ENCODE results near the gene TNIK. TPM values are rescaled to one million over a fixed set of nuclear protein-coding genes. Genes with fewer than 3 reads are reported as not detected.

The TNIK gene
- total and polyA plus RNA-seq, 2 experiments from 2014 or later, result 14.6 to 34.3 TPM

DNA sequence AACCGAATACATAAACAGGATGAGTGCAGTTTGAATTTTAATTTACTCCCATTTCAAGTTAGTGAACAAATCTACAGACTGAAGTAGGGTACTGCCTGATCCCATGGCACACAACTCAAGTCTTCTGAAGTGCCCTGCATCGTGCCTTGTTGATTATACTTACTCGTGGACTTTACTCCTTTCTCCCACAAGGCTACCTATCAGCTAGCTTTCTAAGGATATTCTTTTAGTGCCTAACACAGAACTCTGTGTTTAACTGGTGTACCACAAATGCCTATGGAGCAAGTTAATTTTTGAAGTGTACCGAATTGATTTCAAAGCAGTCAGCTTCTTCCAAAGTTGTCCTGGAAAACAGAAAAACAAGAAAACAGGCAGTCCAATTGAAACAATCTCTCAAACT lies 119.8 kb downstream of the TNIK start (continued):
- TF ChIP-seq, protein P1, sequence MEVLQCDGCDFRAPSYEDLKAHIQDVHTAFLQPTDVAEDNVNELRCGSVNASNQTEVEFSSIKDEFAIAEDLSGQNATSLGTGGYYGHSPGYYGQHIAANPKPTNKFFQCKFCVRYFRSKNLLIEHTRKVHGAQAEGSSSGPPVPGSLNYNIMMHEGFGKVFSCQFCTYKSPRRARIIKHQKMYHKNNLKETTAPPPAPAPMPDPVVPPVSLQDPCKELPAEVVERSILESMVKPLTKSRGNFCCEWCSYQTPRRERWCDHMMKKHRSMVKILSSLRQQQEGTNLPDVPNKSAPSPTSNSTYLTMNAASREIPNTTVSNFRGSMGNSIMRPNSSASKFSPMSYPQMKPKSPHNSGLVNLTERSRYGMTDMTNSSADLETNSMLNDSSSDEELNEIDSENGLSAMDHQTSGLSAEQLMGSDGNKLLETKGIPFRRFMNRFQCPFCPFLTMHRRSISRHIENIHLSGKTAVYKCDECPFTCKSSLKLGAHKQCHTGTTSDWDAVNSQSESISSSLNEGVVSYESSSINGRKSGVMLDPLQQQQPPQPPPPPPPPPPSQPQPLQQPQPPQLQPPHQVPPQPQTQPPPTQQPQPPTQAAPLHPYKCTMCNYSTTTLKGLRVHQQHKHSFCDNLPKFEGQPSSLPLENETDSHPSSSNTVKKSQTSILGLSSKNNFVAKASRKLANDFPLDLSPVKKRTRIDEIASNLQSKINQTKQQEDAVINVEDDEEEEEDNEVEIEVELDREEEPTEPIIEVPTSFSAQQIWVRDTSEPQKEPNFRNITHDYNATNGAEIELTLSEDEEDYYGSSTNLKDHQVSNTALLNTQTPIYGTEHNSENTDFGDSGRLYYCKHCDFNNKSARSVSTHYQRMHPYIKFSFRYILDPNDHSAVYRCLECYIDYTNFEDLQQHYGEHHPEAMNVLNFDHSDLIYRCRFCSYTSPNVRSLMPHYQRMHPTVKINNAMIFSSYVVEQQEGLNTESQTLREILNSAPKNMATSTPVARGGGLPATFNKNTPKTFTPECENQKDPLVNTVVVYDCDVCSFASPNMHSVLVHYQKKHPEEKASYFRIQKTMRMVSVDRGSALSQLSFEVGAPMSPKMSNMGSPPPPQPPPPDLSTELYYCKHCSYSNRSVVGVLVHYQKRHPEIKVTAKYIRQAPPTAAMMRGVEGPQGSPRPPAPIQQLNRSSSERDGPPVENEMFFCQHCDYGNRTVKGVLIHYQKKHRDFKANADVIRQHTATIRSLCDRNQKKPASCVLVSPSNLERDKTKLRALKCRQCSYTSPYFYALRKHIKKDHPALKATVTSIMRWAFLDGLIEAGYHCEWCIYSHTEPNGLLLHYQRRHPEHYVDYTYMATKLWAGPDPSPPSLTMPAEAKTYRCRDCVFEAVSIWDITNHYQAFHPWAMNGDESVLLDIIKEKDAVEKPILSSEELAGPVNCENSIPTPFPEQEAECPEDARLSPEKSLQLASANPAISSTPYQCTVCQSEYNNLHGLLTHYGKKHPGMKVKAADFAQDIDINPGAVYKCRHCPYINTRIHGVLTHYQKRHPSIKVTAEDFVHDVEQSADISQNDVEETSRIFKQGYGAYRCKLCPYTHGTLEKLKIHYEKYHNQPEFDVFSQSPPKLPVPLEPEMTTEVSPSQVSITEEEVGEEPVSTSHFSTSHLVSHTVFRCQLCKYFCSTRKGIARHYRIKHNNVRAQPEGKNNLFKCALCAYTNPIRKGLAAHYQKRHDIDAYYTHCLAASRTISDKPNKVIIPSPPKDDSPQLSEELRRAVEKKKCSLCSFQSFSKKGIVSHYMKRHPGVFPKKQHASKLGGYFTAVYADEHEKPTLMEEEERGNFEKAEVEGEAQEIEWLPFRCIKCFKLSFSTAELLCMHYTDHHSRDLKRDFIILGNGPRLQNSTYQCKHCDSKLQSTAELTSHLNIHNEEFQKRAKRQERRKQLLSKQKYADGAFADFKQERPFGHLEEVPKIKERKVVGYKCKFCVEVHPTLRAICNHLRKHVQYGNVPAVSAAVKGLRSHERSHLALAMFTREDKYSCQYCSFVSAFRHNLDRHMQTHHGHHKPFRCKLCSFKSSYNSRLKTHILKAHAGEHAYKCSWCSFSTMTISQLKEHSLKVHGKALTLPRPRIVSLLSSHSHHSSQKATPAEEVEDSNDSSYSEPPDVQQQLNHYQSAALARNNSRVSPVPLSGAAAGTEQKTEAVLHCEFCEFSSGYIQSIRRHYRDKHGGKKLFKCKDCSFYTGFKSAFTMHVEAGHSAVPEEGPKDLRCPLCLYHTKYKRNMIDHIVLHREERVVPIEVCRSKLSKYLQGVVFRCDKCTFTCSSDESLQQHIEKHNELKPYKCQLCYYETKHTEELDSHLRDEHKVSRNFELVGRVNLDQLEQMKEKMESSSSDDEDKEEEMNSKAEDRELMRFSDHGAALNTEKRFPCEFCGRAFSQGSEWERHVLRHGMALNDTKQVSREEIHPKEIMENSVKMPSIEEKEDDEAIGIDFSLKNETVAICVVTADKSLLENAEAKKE (CRISPR knock-in tag; IDR thresholded peaks at IDR 0.05), result no peak
- TF ChIP-seq EZH2 (IDR thresholded peaks at IDR 0.05; ENCODE audit: low read depth, unreplicated experiment) (no peak), EZH2phosphoT487 (IDR thresholded peaks at IDR 0.05; ENCODE audit: unreplicated experiment) (no peak), POLR2AphosphoS5 (IDR thresholded peaks at IDR 0.05; ENCODE audit: low read depth) (no peak), ZNF331 (CRISPR knock-in tag; IDR thresholded peaks at IDR 0.05; ENCODE audit: low read depth) (no peak)
- TF ChIP-seq, protein P2, sequence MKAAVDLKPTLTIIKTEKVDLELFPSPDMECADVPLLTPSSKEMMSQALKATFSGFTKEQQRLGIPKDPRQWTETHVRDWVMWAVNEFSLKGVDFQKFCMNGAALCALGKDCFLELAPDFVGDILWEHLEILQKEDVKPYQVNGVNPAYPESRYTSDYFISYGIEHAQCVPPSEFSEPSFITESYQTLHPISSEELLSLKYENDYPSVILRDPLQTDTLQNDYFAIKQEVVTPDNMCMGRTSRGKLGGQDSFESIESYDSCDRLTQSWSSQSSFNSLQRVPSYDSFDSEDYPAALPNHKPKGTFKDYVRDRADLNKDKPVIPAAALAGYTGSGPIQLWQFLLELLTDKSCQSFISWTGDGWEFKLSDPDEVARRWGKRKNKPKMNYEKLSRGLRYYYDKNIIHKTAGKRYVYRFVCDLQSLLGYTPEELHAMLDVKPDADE (IDR thresholded peaks at IDR 0.05), result no peak

DNA sequence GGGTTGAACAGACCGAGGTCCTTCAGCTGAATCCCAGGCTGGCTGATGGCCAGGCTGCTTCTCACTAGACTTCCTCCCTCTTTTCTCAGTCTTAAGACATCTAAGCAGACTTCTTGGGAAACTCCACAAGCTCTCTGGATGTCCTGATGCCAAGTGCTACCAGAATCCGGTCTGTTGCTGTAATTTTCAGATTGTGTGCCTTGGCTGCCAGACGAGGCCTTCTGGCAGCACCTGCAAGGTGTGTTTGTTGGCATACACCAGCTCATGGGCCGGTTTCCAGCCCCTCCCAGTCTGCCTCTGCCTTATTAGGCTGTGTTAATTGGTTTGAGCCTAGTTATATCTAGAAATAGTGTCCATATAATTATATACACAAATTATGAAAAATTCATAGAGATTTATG lies 120.6 kb downstream of the TNIK start:
- no peaks in the 10 kb centered on the region for H3K27me3 ChIP-seq (ENCODE audit: insufficient read depth)
- H3K4me2 ChIP-seq, result no peak overlapping the region
- no peaks in the 10 kb centered on the region for H3K36me3 ChIP-seq (ENCODE audit: insufficient read depth)
- H3K79me2 ChIP-seq (replicated peaks; ENCODE audit: insufficient read depth), result peaks cover 56% of the 10 kb centered on the region
- TF ChIP-seq, protein P3, sequence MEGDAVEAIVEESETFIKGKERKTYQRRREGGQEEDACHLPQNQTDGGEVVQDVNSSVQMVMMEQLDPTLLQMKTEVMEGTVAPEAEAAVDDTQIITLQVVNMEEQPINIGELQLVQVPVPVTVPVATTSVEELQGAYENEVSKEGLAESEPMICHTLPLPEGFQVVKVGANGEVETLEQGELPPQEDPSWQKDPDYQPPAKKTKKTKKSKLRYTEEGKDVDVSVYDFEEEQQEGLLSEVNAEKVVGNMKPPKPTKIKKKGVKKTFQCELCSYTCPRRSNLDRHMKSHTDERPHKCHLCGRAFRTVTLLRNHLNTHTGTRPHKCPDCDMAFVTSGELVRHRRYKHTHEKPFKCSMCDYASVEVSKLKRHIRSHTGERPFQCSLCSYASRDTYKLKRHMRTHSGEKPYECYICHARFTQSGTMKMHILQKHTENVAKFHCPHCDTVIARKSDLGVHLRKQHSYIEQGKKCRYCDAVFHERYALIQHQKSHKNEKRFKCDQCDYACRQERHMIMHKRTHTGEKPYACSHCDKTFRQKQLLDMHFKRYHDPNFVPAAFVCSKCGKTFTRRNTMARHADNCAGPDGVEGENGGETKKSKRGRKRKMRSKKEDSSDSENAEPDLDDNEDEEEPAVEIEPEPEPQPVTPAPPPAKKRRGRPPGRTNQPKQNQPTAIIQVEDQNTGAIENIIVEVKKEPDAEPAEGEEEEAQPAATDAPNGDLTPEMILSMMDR (conservative IDR thresholded peaks at IDR 0.05; ENCODE audit: low read depth in 2 of 2), result no peak
- no peak for TF ChIP-seq EZH2phosphoT487 (IDR thresholded peaks at IDR 0.05; ENCODE audit: unreplicated experiment)
- no peak for TF ChIP-seq POLR2AphosphoS5 (IDR thresholded peaks at IDR 0.05; ENCODE audit: low read depth)
- TF ChIP-seq NANOG (IDR thresholded peaks at IDR 0.05; ENCODE audit: borderline replicate concordance), result no peak
- TF ChIP-seq EZH2 (IDR thresholded peaks at IDR 0.05; ENCODE audit: low read depth, unreplicated experiment), result no peak
- TF ChIP-seq JUNB (IDR thresholded peaks at IDR 0.05; ENCODE audit: unreplicated experiment), result no peak
- TF ChIP-seq, protein P4, sequence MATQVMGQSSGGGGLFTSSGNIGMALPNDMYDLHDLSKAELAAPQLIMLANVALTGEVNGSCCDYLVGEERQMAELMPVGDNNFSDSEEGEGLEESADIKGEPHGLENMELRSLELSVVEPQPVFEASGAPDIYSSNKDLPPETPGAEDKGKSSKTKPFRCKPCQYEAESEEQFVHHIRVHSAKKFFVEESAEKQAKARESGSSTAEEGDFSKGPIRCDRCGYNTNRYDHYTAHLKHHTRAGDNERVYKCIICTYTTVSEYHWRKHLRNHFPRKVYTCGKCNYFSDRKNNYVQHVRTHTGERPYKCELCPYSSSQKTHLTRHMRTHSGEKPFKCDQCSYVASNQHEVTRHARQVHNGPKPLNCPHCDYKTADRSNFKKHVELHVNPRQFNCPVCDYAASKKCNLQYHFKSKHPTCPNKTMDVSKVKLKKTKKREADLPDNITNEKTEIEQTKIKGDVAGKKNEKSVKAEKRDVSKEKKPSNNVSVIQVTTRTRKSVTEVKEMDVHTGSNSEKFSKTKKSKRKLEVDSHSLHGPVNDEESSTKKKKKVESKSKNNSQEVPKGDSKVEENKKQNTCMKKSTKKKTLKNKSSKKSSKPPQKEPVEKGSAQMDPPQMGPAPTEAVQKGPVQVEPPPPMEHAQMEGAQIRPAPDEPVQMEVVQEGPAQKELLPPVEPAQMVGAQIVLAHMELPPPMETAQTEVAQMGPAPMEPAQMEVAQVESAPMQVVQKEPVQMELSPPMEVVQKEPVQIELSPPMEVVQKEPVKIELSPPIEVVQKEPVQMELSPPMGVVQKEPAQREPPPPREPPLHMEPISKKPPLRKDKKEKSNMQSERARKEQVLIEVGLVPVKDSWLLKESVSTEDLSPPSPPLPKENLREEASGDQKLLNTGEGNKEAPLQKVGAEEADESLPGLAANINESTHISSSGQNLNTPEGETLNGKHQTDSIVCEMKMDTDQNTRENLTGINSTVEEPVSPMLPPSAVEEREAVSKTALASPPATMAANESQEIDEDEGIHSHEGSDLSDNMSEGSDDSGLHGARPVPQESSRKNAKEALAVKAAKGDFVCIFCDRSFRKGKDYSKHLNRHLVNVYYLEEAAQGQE (IDR thresholded peaks at IDR 0.05; ENCODE audit: unreplicated experiment), result no peak
- Mint-ChIP-seq H3K4me3 (no peak overlapping the region), H3K4me1 (peaks cover 29% of the 10 kb centered on the region), H3K36me3 (ENCODE audit: low read depth) (peaks cover 8% of the 10 kb centered on the region; the same call in 2 of the 3 replicates), H3K9me3 (peaks cover 4% of the 10 kb centered on the region; the same call in 2 of the 3 replicates), H3K27me3 (ENCODE audit: insufficient read depth, low read depth, poor library complexity) (peaks cover 3% of the 10 kb centered on the region), H3K27ac (no peak overlapping the region)
- no peak for ATAC-seq
- no peak overlapping the region for H2AFZ ChIP-seq
- H4K20me1 ChIP-seq (replicated peaks; ENCODE audit: insufficient read depth), result no peaks in the 10 kb centered on the region
- no peak for DNase-seq (ENCODE audit: low spot score)
- H3K4me1 ChIP-seq (ENCODE audit: insufficient read depth), result peaks cover 22% of the 10 kb centered on the region
- no peak overlapping the region for H3K27ac ChIP-seq (ENCODE audit: low read depth)
- H3F3A ChIP-seq (replicated peaks; ENCODE audit: low read depth), result no peaks in the 10 kb centered on the region
- H3K4me3 ChIP-seq, result no peak overlapping the region
- H3K9me2 ChIP-seq (ENCODE audit: insufficient read depth), result no peaks in the 10 kb centered on the region
